H9 (cell line): ENCODE measurements around the gene IL32. TPM values are rescaled to one million over a fixed set of nuclear protein-coding genes. Genes with fewer than 3 reads are reported as not detected.
A peak's percentile ranks its signal among the peaks of the same experiment; 100 is the strongest.

Experiments
- DNase-seq: peaks from one replicate; pipeline ENCODE4 v3.0.0-alpha.2; 2017
- H2AFZ ChIP-seq: one replicate; pipeline ENCODE4 v1.6.1; 2013; ENCODE audit warnings: mild to moderate bottlenecking, low read length, control low read depth, moderate library complexity
- H2AK5ac ChIP-seq: 2 replicates; pipeline ENCODE4 v1.6.1; 2013; ENCODE audit warnings: low read length, control low read depth, mixed read lengths; ENCODE audit not compliant: insufficient read length
- H2BK120ac ChIP-seq: one replicate; pipeline ENCODE4 v1.6.1; 2013; ENCODE audit warnings: low read depth, mild to moderate bottlenecking, low read length, control low read depth, inconsistent platforms; ENCODE audit not compliant: poor library complexity, severe bottlenecking
- H2BK12ac ChIP-seq: 2 replicates; pipeline ENCODE4 v1.6.1; 2013; ENCODE audit warnings: low read length, control low read depth, mixed read lengths, low read depth; ENCODE audit not compliant: insufficient read length
- H2BK15ac ChIP-seq: 2 replicates; pipeline ENCODE4 v1.6.1; 2013; ENCODE audit warnings: low read depth, low read length, control low read depth
- H2BK20ac ChIP-seq: one replicate; pipeline ENCODE4 v1.6.1; 2013; ENCODE audit warnings: low read depth, mild to moderate bottlenecking, low read length, control low read depth, inconsistent platforms; ENCODE audit not compliant: poor library complexity, severe bottlenecking
- H2BK5ac ChIP-seq: 2 replicates; pipeline ENCODE4 v1.6.1; 2013; ENCODE audit warnings: low read length, control low read depth, mixed read lengths; ENCODE audit not compliant: insufficient read length
- H3K14ac ChIP-seq: 2 replicates; pipeline ENCODE4 v1.6.1; 2013; ENCODE audit warnings: low read length, control low read depth; ENCODE audit not compliant: insufficient read depth
- H3K18ac ChIP-seq: 2 replicates; pipeline ENCODE4 v1.6.1; 2013; ENCODE audit warnings: low read depth, mild to moderate bottlenecking, mixed read lengths, low read length, control low read depth; ENCODE audit not compliant: insufficient read length
- H3K23ac ChIP-seq: 2 replicates; pipeline ENCODE4 v1.6.1; 2013; ENCODE audit warnings: low read length, control low read depth, mixed read lengths, low read depth; ENCODE audit not compliant: insufficient read length
- H3K23me2 ChIP-seq: 2 replicates; pipeline ENCODE4 v1.6.1; 2013; ENCODE audit warnings: low read depth, mild to moderate bottlenecking, mixed read lengths, low read length, control low read depth; ENCODE audit not compliant: insufficient read length, poor library complexity, severe bottlenecking
- H3K27ac ChIP-seq: 2 replicates; pipeline ENCODE4 v1.5.1; 2013; ENCODE audit warnings: low read length, control low read depth, mixed read lengths, low read depth; ENCODE audit not compliant: insufficient read length
- H3K27me3 ChIP-seq: 2 replicates; pipeline ENCODE4 v1.6.1; 2013; ENCODE audit warnings: low read length, control low read depth, inconsistent platforms; ENCODE audit not compliant: insufficient read depth
- H3K4ac ChIP-seq: 2 replicates; pipeline ENCODE4 v1.6.1; 2013; ENCODE audit warnings: low read depth, mild to moderate bottlenecking, control low read depth, inconsistent platforms, low read length, moderate library complexity
- H3K4me1 ChIP-seq: 2 replicates; pipeline ENCODE4 v1.6.1; 2013; ENCODE audit warnings: low read length, control low read depth, inconsistent platforms; ENCODE audit not compliant: insufficient read depth
- H3K4me2 ChIP-seq: 2 replicates; pipeline ENCODE4 v1.6.1; 2013; ENCODE audit warnings: low read length, control low read depth, mixed read lengths; ENCODE audit not compliant: insufficient read length, insufficient read depth
- H3K56ac ChIP-seq: 2 replicates; pipeline ENCODE4 v1.6.1; 2013; ENCODE audit warnings: low read depth, mild to moderate bottlenecking, mixed read lengths, low read length, control low read depth; ENCODE audit not compliant: insufficient read length
- H3K79me1 ChIP-seq: 2 replicates; pipeline ENCODE4 v1.6.1; 2013; ENCODE audit warnings: low read depth, mild to moderate bottlenecking, moderate library complexity, low read length, control low read depth, inconsistent platforms; ENCODE audit not compliant: insufficient read depth, poor library complexity, severe bottlenecking
- H3K79me2 ChIP-seq: 2 replicates; pipeline ENCODE4 v1.6.1; 2013; ENCODE audit warnings: low read length, control low read depth, inconsistent platforms; ENCODE audit not compliant: insufficient read depth
- H3K9ac ChIP-seq: 2 replicates; pipeline ENCODE4 v1.6.1; 2013; ENCODE audit warnings: low read length, control low read depth, mixed read lengths; ENCODE audit not compliant: insufficient read length; ENCODE audit errors: extremely low read depth
- H3K9me3 ChIP-seq: one replicate; pipeline ENCODE4 v1.6.1; 2013; ENCODE audit warnings: low read depth, low read length, inconsistent platforms; ENCODE audit not compliant: control insufficient read depth
- H3T11ph ChIP-seq: one replicate; pipeline ENCODE4 v1.6.1; 2013; ENCODE audit warnings: mild to moderate bottlenecking, low read length, control low read depth, inconsistent platforms
- H4K20me1 ChIP-seq: one replicate; pipeline ENCODE4 v1.6.1; 2013; ENCODE audit not compliant: control insufficient read depth, insufficient read length, insufficient read depth
- H4K5ac ChIP-seq: 2 replicates; pipeline ENCODE4 v1.6.1; 2013; ENCODE audit warnings: low read depth, mild to moderate bottlenecking, mixed read lengths, low read length, control low read depth; ENCODE audit not compliant: insufficient read length
- H4K8ac ChIP-seq: replicated peaks from 2 replicates; pipeline ENCODE4 v1.6.1; 2013; ENCODE audit warnings: low read length, control low read depth, mixed read lengths, low read depth; ENCODE audit not compliant: insufficient read length
- H4K91ac ChIP-seq: 2 replicates; pipeline ENCODE4 v1.6.1; 2013; ENCODE audit warnings: low read depth, mild to moderate bottlenecking, moderate library complexity, mixed read lengths, low read length, control low read depth; ENCODE audit not compliant: insufficient read length
- H3K27ac Mint-ChIP-seq, 3 experiments: 2 replicates in 2 of 3; 3 replicates in 1 of 3; pipeline ENCODE4 v1.8.0; 2020 to 2021; ENCODE audit warnings: mixed read lengths in 3 of 3, mild to moderate bottlenecking in 1 of 3, moderate library complexity in 1 of 3
- H3K27me3 Mint-ChIP-seq: 2 replicates; pipeline ENCODE4 v1.8.0; 2021; ENCODE audit warnings: low read depth, mild to moderate bottlenecking, moderate library complexity, mixed read lengths
- H3K36me3 Mint-ChIP-seq, 3 experiments: 2 replicates in 2 of 3; 3 replicates in 1 of 3; pipeline ENCODE4 v1.8.0; 2020 to 2021; ENCODE audit warnings: low read depth in 3 of 3, mixed read lengths in 3 of 3; ENCODE audit not compliant: insufficient read depth in 1 of 3
- H3K4me1 Mint-ChIP-seq, 2 experiments: 2 replicates each; pipeline ENCODE4 v1.8.0; 2020; ENCODE audit warnings: mixed read lengths in 2 of 2
- H3K4me3 Mint-ChIP-seq, 2 experiments: 2 replicates in 1 of 2; 3 replicates in 1 of 2; pipeline ENCODE4 v1.8.0; 2020 to 2021; ENCODE audit warnings: mild to moderate bottlenecking in 2 of 2, mixed read lengths in 2 of 2, moderate library complexity in 1 of 2
- H3K9me3 Mint-ChIP-seq, 2 experiments: 2 replicates in 1 of 2; 3 replicates in 1 of 2; pipeline ENCODE4 v1.8.0; 2020; ENCODE audit warnings: mild to moderate bottlenecking in 2 of 2, mixed read lengths in 2 of 2, moderate library complexity in 1 of 2
- CTCF ChIP-seq: fragments of 200-600 bp; sonication (generic); conservative IDR thresholded peaks from 3 replicates; pipeline ENCODE4 v1.8.0; 2021; ENCODE audit warnings: antibody characterized with exemption, mild to moderate bottlenecking
- WGBS: extraction: QIAGEN DNeasy Blood & Tissue Kit; methylation state at CpG from one replicate; pipeline ENCODE4 v1.1.7; 2013; ENCODE audit warnings: missing lambda C conversion rate, low lambda C conversion rate, mixed read lengths; ENCODE audit not compliant: insufficient read length; ENCODE audit errors: extremely low coverage; 5-methylcytosine and 5-hydroxymethylcytosine counted together
- total RNA-seq: library from RNA; stranded (reverse); gene quantifications from 2 replicates; pipeline ENCODE4 v1.2.1, GENCODE V29; 2021

Gene IL32
- total RNA-seq, 1 experiment from 2014 or later: 2.0 TPM

GRCh38 chr16:3112881-3113574, 47.6 kb downstream of the IL32 start:
- Histone ChIP-seq H3T11ph (no peak overlapping the region), H3K79me1 (peaks cover 2% of the 10 kb centered on the region), H2BK120ac (no peak overlapping the region), H4K91ac (no peak overlapping the region), H4K20me1 (no peaks in the 10 kb centered on the region), H2AK5ac (no peak overlapping the region), H2AFZ (no peak overlapping the region), H2BK15ac (no peak overlapping the region), H3K4ac (no peak overlapping the region), H3K56ac (no peak overlapping the region), H2BK5ac (no peak overlapping the region), H2BK20ac (no peak overlapping the region), H4K8ac (no peak overlapping the region), H3K27me3 (no peaks in the 10 kb centered on the region), H3K23me2 (peaks cover 9% of the 10 kb centered on the region), H2BK12ac (no peak overlapping the region), H3K79me2 (no peaks in the 10 kb centered on the region; the same call in 1 of the 2 replicates), H3K4me1 (no peaks in the 10 kb centered on the region), H3K14ac (no peak overlapping the region), H3K23ac (no peak overlapping the region), H3K27ac (no peak overlapping the region), H3K4me2 (peak overlapping the region; percentile 91), H3K9ac (peak overlapping the region; percentile 70), H4K5ac (no peak overlapping the region), H3K18ac (no peak overlapping the region), H3K9me3 (no peaks in the 10 kb centered on the region)
- no peak for TF ChIP-seq CTCF
- WGBS: no CpG with 5 or more reads among the region's 19 CpGs
- H3K4me1 Mint-ChIP-seq: peaks cover 18 to 20% of the 10 kb centered on the region in 2 experiments
- DNase-seq: no peak
- peaks cover 11 to 23% (median 16%) of the 10 kb centered on the region in 3 experiments for H3K36me3 Mint-ChIP-seq
- H3K27ac Mint-ChIP-seq: peak overlapping the region in 1 of 3 experiments; percentile 45; a peak in 4 of 7 replicates
- H3K4me3 Mint-ChIP-seq: peak overlapping the region; percentile 92 to 93
- no peaks in the 10 kb centered on the region for H3K9me3 Mint-ChIP-seq
- H3K27me3 Mint-ChIP-seq: no peaks in the 10 kb centered on the region
